ENCODE measurements around the gene MRPS21.

DNA sequence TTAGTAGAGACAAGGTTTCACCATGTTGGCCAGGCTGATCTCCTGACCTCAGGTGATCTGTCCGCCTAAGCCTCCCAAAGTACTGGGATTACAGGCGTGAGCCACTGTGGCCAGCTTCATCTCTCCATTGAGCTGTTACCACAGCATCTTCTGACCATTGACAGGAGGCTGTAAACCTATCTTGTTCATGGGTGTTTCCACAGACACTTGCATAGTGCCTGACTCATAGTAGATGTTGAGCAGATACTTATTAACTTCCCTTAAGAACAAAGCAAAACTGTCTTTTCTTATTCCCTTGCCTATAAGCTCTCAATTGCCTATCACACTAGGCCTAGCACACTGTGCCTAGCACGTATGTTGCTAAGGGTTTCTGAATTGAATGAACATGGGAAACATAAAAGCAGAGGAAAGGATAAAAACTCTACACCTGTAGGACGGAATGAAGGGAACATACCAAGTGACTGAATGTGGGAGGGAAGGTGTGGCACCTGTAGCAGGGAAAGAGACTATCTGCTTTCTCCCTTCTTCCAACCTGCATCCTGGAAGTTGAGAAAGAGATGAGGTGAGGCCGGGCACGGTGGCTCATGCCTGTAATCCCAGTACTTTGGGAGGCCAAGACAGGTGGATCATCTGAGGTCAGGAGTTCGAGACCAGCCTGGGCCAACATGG lies 22.2 kb upstream of the MRPS21 start:
- TF ChIP-seq POLR2A (IDR thresholded peaks at IDR 0.05) = no peak
- TF ChIP-seq, protein P1, sequence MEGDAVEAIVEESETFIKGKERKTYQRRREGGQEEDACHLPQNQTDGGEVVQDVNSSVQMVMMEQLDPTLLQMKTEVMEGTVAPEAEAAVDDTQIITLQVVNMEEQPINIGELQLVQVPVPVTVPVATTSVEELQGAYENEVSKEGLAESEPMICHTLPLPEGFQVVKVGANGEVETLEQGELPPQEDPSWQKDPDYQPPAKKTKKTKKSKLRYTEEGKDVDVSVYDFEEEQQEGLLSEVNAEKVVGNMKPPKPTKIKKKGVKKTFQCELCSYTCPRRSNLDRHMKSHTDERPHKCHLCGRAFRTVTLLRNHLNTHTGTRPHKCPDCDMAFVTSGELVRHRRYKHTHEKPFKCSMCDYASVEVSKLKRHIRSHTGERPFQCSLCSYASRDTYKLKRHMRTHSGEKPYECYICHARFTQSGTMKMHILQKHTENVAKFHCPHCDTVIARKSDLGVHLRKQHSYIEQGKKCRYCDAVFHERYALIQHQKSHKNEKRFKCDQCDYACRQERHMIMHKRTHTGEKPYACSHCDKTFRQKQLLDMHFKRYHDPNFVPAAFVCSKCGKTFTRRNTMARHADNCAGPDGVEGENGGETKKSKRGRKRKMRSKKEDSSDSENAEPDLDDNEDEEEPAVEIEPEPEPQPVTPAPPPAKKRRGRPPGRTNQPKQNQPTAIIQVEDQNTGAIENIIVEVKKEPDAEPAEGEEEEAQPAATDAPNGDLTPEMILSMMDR (IDR thresholded peaks at IDR 0.05) = no peak
